H1 (cell line): Measurements from ENCODE around the gene EZH1. TPM values are rescaled to one million over a fixed set of nuclear protein-coding genes. Genes with fewer than 3 reads are reported as not detected.
A peak's percentile ranks its signal among the peaks of the same experiment; 100 is the strongest.

Source experiments
- CTCF ChIA-PET: fragments of 300-600 bp; sonication (Branson Sonifier 250); formaldehyde crosslinking; loops from one replicate; lab custom pipeline; 2021; ENCODE audit not compliant: partially characterized antibody; lab: Charles Lee
- POLR2A ChIA-PET: fragments of 300-600 bp; sonication (Branson Sonifier 250); formaldehyde crosslinking; loops from one replicate; lab custom pipeline; 2021; ENCODE audit warnings: inconsistent platforms; ENCODE audit not compliant: partially characterized antibody; lab: Charles Lee
- DNase-seq, 2 experiments: peaks; one replicate each; pipeline versions ENCODE4 v3.0.0 to v3.0.0-alpha.2; 2010 to 2022; ENCODE audit warnings: low spot score in 2 of 2, low read depth in 1 of 2, mixed read lengths in 1 of 2
- FAIRE-seq: peaks from 2 replicates; lab custom pipeline; 2011; peaks lifted over from hg19 to GRCh38; lab: Jason Lieb, UNC
- H2AFZ ChIP-seq: 2 replicates; pipeline ENCODE4 v1.8.1; 2012; ENCODE audit warnings: low read length, inconsistent platforms
- H2AK5ac ChIP-seq: 2 replicates; pipeline ENCODE4 v1.6.1; 2013; ENCODE audit warnings: low read depth, low read length
- H2BK120ac ChIP-seq: replicated peaks from 2 replicates; pipeline ENCODE3; 2013; ENCODE audit warnings: low read depth, low read length, inconsistent platforms
- H2BK12ac ChIP-seq: 2 replicates; pipeline ENCODE4 v1.6.1; 2013; ENCODE audit warnings: low read depth, low read length
- H2BK15ac ChIP-seq: 2 replicates; pipeline ENCODE4 v1.6.1; 2013; ENCODE audit warnings: low read length
- H2BK20ac ChIP-seq: 2 replicates; pipeline ENCODE4 v1.6.1; 2013; ENCODE audit warnings: low read length
- H2BK5ac ChIP-seq: 2 replicates; pipeline ENCODE4 v1.6.1; 2013; ENCODE audit warnings: low read depth, low read length
- H3K14ac ChIP-seq: 2 replicates; pipeline ENCODE4 v1.6.1; 2013; ENCODE audit warnings: inconsistent platforms; ENCODE audit not compliant: insufficient read length
- H3K18ac ChIP-seq: 2 replicates; pipeline ENCODE4 v1.6.1; 2013; ENCODE audit warnings: low read length; ENCODE audit errors: extremely low read depth
- H3K23ac ChIP-seq: 2 replicates; pipeline ENCODE4 v1.6.1; 2013; ENCODE audit warnings: inconsistent platforms; ENCODE audit not compliant: insufficient read length
- H3K23me2 ChIP-seq: 2 replicates; pipeline ENCODE4 v1.6.1; 2013; ENCODE audit warnings: low read depth, low read length
- H3K27ac ChIP-seq: 2 replicates; pipeline ENCODE4 v1.6.1; 2011; ENCODE audit warnings: low read depth, low read length, inconsistent platforms
- H3K27me3 ChIP-seq, 4 experiments: replicated peaks in 1 of 4; 1 replicate in 1 of 4; 2 replicates in 3 of 4; pipeline versions ENCODE4 v1.6.1 to v1.8.1; 2011 to 2013; ENCODE audit warnings: low read length in 3 of 4, mild to moderate bottlenecking in 3 of 4, inconsistent platforms in 2 of 4, mixed read lengths in 2 of 4, moderate library complexity in 1 of 4; ENCODE audit not compliant: control insufficient read depth in 3 of 4, insufficient read depth in 3 of 4; ENCODE audit errors: extremely low read depth in 1 of 4
- H3K36me3 ChIP-seq, 4 experiments: 2 replicates each; pipeline versions ENCODE4 v1.6.1 to v1.8.1; 2011 to 2013; ENCODE audit warnings: mild to moderate bottlenecking in 4 of 4, low read length in 3 of 4, moderate library complexity in 2 of 4, control low read depth in 1 of 4, inconsistent platforms in 1 of 4; ENCODE audit not compliant: insufficient read depth in 4 of 4, control insufficient read depth in 2 of 4
- H3K4ac ChIP-seq: replicated peaks from 2 replicates; pipeline ENCODE3; 2013; ENCODE audit warnings: low read length, low read depth, mixed read lengths, inconsistent platforms; ENCODE audit not compliant: insufficient read length
- H3K4me1 ChIP-seq, 4 experiments: replicated peaks in 1 of 4; 1 replicate in 1 of 4; 2 replicates in 3 of 4; pipeline versions ENCODE4 v1.6.1 to v1.8.1; 2011 to 2013; ENCODE audit warnings: low read length in 3 of 4, inconsistent platforms in 2 of 4, mixed read lengths in 1 of 4; ENCODE audit not compliant: insufficient read depth in 4 of 4, control insufficient read depth in 3 of 4
- H3K4me2 ChIP-seq, 2 experiments: 2 replicates each; pipeline versions ENCODE4 v1.6.1 to v1.8.1; 2011 to 2013; ENCODE audit warnings: low read depth in 2 of 2, low read length in 2 of 2, control low read depth in 1 of 2, inconsistent platforms in 1 of 2, mild to moderate bottlenecking in 1 of 2; ENCODE audit not compliant: insufficient read depth in 1 of 2
- H3K4me3 ChIP-seq, 4 experiments: fragments of 200-600, 300-600 bp in 1 of 4; sonication (generic), shearing (Covaris generic), sonication (Bioruptor Twin) in 1 of 4; 2 replicates each; pipeline versions ENCODE4 v1.5.1 to v1.8.1; 2011 to 2016; ENCODE audit warnings: low read length in 4 of 4, low read depth in 3 of 4, control low read depth in 2 of 4, inconsistent platforms in 2 of 4, mild to moderate bottlenecking in 2 of 4, mixed read lengths in 1 of 4, moderate library complexity in 1 of 4; ENCODE audit not compliant: insufficient read depth in 2 of 4; ENCODE audit errors: extremely low read depth in 1 of 4
- H3K56ac ChIP-seq: replicated peaks from 2 replicates; pipeline ENCODE3; 2013; ENCODE audit warnings: low read depth, mild to moderate bottlenecking, mixed read lengths, low read length, inconsistent platforms; ENCODE audit not compliant: insufficient read length
- H3K79me1 ChIP-seq: 2 replicates; pipeline ENCODE4 v1.6.1; 2013; ENCODE audit warnings: low read depth, low read length, control low read depth
- H3K79me2 ChIP-seq, 2 experiments: 2 replicates each; pipeline versions ENCODE4 v1.6.1 to v1.8.1; 2012 to 2013; ENCODE audit warnings: low read length in 2 of 2, mild to moderate bottlenecking in 2 of 2, inconsistent platforms in 1 of 2; ENCODE audit not compliant: insufficient read depth in 2 of 2, control insufficient read depth in 1 of 2
- H3K9ac ChIP-seq, 4 experiments: replicated peaks in 1 of 4; 1 replicate in 1 of 4; 2 replicates in 3 of 4; pipeline versions ENCODE4 v1.6.1 to v1.8.1; 2011 to 2013; ENCODE audit warnings: low read depth in 3 of 4, low read length in 3 of 4, control low read depth in 2 of 4, mild to moderate bottlenecking in 2 of 4, moderate library complexity in 2 of 4, inconsistent platforms in 1 of 4; ENCODE audit errors: extremely low read depth in 1 of 4
- H3K9me3 ChIP-seq, 2 experiments: 2 replicates each; pipeline versions ENCODE4 v1.6.1 to v1.8.1; 2012 to 2013; ENCODE audit warnings: mild to moderate bottlenecking in 2 of 2, moderate library complexity in 2 of 2, control low read depth in 1 of 2, inconsistent platforms in 1 of 2, low read depth in 1 of 2, low read length in 1 of 2, mixed read lengths in 1 of 2; ENCODE audit not compliant: insufficient read depth in 2 of 2
- H4K20me1 ChIP-seq, 2 experiments: replicated peaks in 1 of 2; 2 replicates each; pipeline versions ENCODE3 to v1.8.1; 2011 to 2013; ENCODE audit warnings: inconsistent platforms in 2 of 2, low read length in 2 of 2, mild to moderate bottlenecking in 1 of 2; ENCODE audit not compliant: insufficient read depth in 2 of 2, control insufficient read depth in 1 of 2
- H4K5ac ChIP-seq: 2 replicates; pipeline ENCODE4 v1.6.1; 2013; ENCODE audit warnings: low read length, low read depth, mixed read lengths, inconsistent platforms; ENCODE audit not compliant: insufficient read length
- H4K8ac ChIP-seq: 2 replicates; pipeline ENCODE4 v1.8.0; 2013; ENCODE audit warnings: mild to moderate bottlenecking, moderate library complexity, low read length, inconsistent platforms; ENCODE audit not compliant: insufficient read depth; ENCODE audit errors: extremely low read depth
- H4K91ac ChIP-seq: replicated peaks from 2 replicates; pipeline ENCODE3; 2013; ENCODE audit warnings: low read length, mixed read lengths, inconsistent platforms; ENCODE audit not compliant: insufficient read length
- ASH2L ChIP-seq: fragments of 200-600, 300-600 bp; sonication (generic); IDR thresholded peaks from one replicate; pipeline ENCODE4 v1.7.1; 2017; ENCODE audit warnings: low read length
- CEBPB ChIP-seq: IDR thresholded peaks from 2 replicates; pipeline ENCODE4 v1.6.1; 2012; ENCODE audit warnings: low read depth, low read length
- CREB1 ChIP-seq: IDR thresholded peaks from 2 replicates; pipeline ENCODE4 v1.6.1; 2012; ENCODE audit warnings: inconsistent platforms
- FOSL1 ChIP-seq: IDR thresholded peaks from 2 replicates; pipeline ENCODE4 v1.6.1; 2011; ENCODE audit warnings: mild to moderate bottlenecking, low read depth, low read length, moderate library complexity; ENCODE audit not compliant: insufficient read depth
- GABPA ChIP-seq: IDR thresholded peaks from 2 replicates; pipeline ENCODE4 v1.6.1; 2011; ENCODE audit warnings: mild to moderate bottlenecking, low read length, moderate library complexity, borderline replicate concordance; ENCODE audit not compliant: insufficient read depth
- SP1 ChIP-seq: IDR thresholded peaks from 2 replicates; pipeline ENCODE4 v1.6.1; 2011; ENCODE audit warnings: low read depth, low read length
- SP4 ChIP-seq: IDR thresholded peaks from 2 replicates; pipeline ENCODE4 v1.6.1; 2012; ENCODE audit warnings: low read length, inconsistent platforms
- TAF1 ChIP-seq: IDR thresholded peaks from 2 replicates; pipeline ENCODE4 v1.6.1; 2011; ENCODE audit warnings: mild to moderate bottlenecking, low read depth, low read length
- TBP ChIP-seq: IDR thresholded peaks from 2 replicates; pipeline ENCODE4 v1.6.1; 2011; ENCODE audit warnings: low read depth, low read length, improper control_type of control experiment
- TEAD4 ChIP-seq: IDR thresholded peaks from 2 replicates; pipeline ENCODE4 v1.6.1; 2012; ENCODE audit warnings: low read depth, low read length, inconsistent platforms, mixed read lengths
- YY1 ChIP-seq: IDR thresholded peaks from 2 replicates; pipeline ENCODE4 v1.6.1; 2011; ENCODE audit warnings: low read depth, mild to moderate bottlenecking, low read length
- WGBS, 2 experiments: shearing (Covaris generic) in 1 of 2; methylation state at CpG; one replicate each; pipeline versions ENCODE4 v1.1.6 to v1.1.7; 2013 to 2015; ENCODE audit warnings: low lambda C conversion rate in 2 of 2, mixed read lengths in 2 of 2, inconsistent platforms in 1 of 2, low coverage in 1 of 2, missing lambda C conversion rate in 1 of 2; ENCODE audit not compliant: insufficient replicate concordance in 2 of 2, insufficient coverage in 1 of 2, insufficient read length in 1 of 2; ENCODE audit errors: extremely low coverage in 1 of 2, missing lambda C conversion rate in 1 of 2; 5-methylcytosine and 5-hydroxymethylcytosine counted together
- polyA plus RNA-seq, 7 experiments: library from polyadenylated mRNA; depleted of rRNA in 3 of 7; stranded (reverse) in 5 of 7; unstranded in 2 of 7; fragments of >200 nt in 5 of 7; fragments of 200-250 nt in 2 of 7; gene quantifications; 1 replicate in 5 of 7; 2 replicates in 1 of 7; 4 replicates in 1 of 7; pipeline versions ENCODE4 v1.2.1 to v1.2.3, GENCODE V29; 2011 to 2013; ENCODE audit warnings: missing spikeins in 2 of 7, mixed read lengths in 2 of 7
- total RNA-seq: library from RNA; stranded (reverse); fragmentation: NEBNext Ultra II Directional; extraction: Animal tissue kit (Norgen Biotek cat#: 25700); gene quantifications from 2 replicates; pipeline ENCODE4 v1.2.1, GENCODE V29; 2021
- TF ChIP-seq, protein P1 (sequence below): IDR thresholded peaks from 2 replicates; pipeline ENCODE4 v1.6.1; 2012; ENCODE audit warnings: inconsistent platforms

EZH1 gene
- total and polyA plus RNA-seq, 2 of the 8 experiments (the other 6 are each of a cell fraction or from before 2014, with no cell fraction given), result 17.4 to 20.8 TPM

DNA sequence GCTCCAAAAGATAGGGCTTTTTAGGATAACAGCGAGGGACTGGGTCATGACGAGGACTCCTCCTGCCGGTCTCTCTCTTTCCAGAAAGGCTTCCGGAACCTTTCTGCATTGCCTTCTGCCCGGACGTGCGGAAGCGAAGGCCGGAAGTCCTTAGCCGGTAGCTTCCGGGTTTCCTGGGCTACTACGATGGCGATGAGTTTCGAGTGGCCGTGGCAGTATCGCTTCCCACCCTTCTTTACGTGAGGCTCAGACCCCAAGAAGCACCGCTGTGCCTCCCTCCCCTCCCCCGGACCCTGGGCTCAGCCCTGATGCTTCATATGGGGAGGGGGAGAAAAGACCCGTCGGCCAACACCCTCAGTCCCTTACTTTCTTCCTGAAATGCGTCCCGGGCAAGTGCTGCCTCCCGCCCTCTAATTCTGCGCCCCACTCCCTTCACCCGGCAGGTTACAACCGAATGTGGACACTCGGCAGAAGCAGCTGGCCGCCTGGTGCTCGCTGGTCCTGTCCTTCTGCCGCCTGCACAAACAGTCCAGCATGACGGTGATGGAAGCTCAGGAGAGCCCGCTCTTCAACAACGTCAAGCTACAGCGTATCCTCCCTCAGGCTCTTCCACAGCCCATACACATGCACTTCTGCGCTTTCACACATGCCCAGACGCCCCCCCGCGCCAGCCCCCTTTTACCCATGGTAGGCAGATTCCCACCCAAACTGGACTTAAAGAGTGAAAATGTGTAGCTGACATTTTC is 28.6 kb upstream of the EZH1 start, which contains the start of gene VPS25:
Gene VPS25, plus strand, starts transcription at position 160 of the 746 bp plus-strand sequence. Its CDS starts 27 bp downstream, at position 187.
- Histone ChIP-seq H2BK15ac (no peak within 1 kb of the TSS), H3K23me2 (peaks cover 5% of the 10 kb centered on the region; the same call in 1 of the 2 replicates), H2BK20ac (no peak within 1 kb of the TSS), H3K23ac (no peak within 1 kb of the TSS), H4K20me1 (no peaks in the 10 kb centered on the region), H2AK5ac (no peak within 1 kb of the TSS), H4K8ac (peak within 1 kb of the TSS; percentile 99; the same call in 1 of the 2 replicates), H2BK12ac (no peak within 1 kb of the TSS), H2BK5ac (peak within 1 kb of the TSS; percentile 41; the same call in 1 of the 2 replicates), H3K27me3 (no peaks in the 10 kb centered on the region), H3K18ac (no peak within 1 kb of the TSS), H3K56ac (peak within 1 kb of the TSS; percentile 56), H3K9me3 (no peaks in the 10 kb centered on the region), H3K4me2 (peak within 1 kb of the TSS; percentile 68 to 94), H2BK120ac (no peak within 1 kb of the TSS), H3K4ac (no peak within 1 kb of the TSS), H3K4me1 (no peaks in the 10 kb centered on the region), H3K9ac (peak within 1 kb of the TSS; percentile 69 to 92 (median 81)), H3K4me3 (peak within 1 kb of the TSS; percentile 80 to 94 (median 84)), H3K79me1 (0 out of 2 replicates have a peak, but pooled peaks cover 4% of the 10 kb centered on the region), H4K5ac (peak within 1 kb of the TSS; percentile 74), H4K91ac (peak within 1 kb of the TSS; percentile 20), H2AFZ (peak within 1 kb of the TSS; percentile 84), H3K79me2 (no peaks in the 10 kb centered on the region), H3K36me3 (peaks cover 0 to 14% (median 7%) of the 10 kb centered on the region in 4 experiments; a peak in 5 of 8 replicates), H3K27ac (peak within 1 kb of the TSS; percentile 79; the same call in 1 of the 2 replicates), H3K14ac (no peak within 1 kb of the TSS)
- no peak for FAIRE-seq
- CTCF ChIA-PET, result interaction anchor here (0.5 to 3.5 kb wide), 9 partner anchors 11 to 216 kb away, joined by 3 to 30 read pairs (median 3); partner anchors contain the start of genes BECN1 and RAMP2
- POLR2A ChIA-PET, result interaction anchor here (0.7 to 2.4 kb wide), 16 partner anchors 9 to 220 kb away, joined by 3 to 15 read pairs (median 3); partner anchors contain the start of genes CNTD1, COA3 and HSD17B1
- DNase-seq, result peak in 1 of 2 experiments; percentile 83
- 2% methylated on average over 36 of the region's 39 CpGs; no CpG with 5 or more reads in 1 of the 2 experiments for WGBS, 2 experiments
- TF ChIP-seq CREB1 (no peak), TBP (peak; percentile 95), SP1 (peak; percentile 61; the same call in 1 of the 2 replicates), GABPA (peak; percentile 100), YY1 (peak; percentile 66), ASH2L (peak; percentile 88), SP4 (0 out of 2 replicates have a peak, but pooled peaks have one; percentile 22), TEAD4 (no peak), TAF1 (peak; percentile 100), FOSL1 (no peak), CEBPB (no peak)
- TF ChIP-seq, protein P1, sequence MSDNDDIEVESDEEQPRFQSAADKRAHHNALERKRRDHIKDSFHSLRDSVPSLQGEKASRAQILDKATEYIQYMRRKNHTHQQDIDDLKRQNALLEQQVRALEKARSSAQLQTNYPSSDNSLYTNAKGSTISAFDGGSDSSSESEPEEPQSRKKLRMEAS, result peak; percentile 60
